K562 (cell line): ENCODE data around the gene ZNF302. TPM values are rescaled to one million over a fixed set of nuclear protein-coding genes. Genes with fewer than 3 reads are reported as not detected.

Source experiments
- CCNT2 ChIP-seq: IDR thresholded peaks from 2 replicates; pipeline ENCODE4 v1.6.1; 2011; ENCODE audit warnings: borderline replicate concordance, low read depth, mild to moderate bottlenecking, moderate library complexity, mixed read lengths, low read length; ENCODE audit not compliant: insufficient read length; ENCODE audit errors: extremely low read depth
- CEBPB ChIP-seq: fragments of 450-650 bp; IDR thresholded peaks from 2 replicates; pipeline ENCODE4 v1.6.1; 2016; ENCODE audit warnings: missing genetic modification characterization, missing compliant biosample characterization
- GABPB2 ChIP-seq: fragments of 250-450 bp; sonication (Bioruptor Pico); conservative IDR thresholded peaks from 2 replicates; pipeline ENCODE4 v1.5.1; 2021; ENCODE audit warnings: mild to moderate bottlenecking
- HMG20B ChIP-seq: fragments of 250-450 bp; sonication (Bioruptor Pico); IDR thresholded peaks from 2 replicates; pipeline ENCODE4 v1.5.0; 2021; ENCODE audit warnings: mild to moderate bottlenecking
- HNRNPLL ChIP-seq: fragments of 200-400 bp; formaldehyde crosslinking; IDR thresholded peaks from 2 replicates; pipeline ENCODE4 v1.6.1; 2017; ENCODE audit warnings: low read length, low read depth, mild to moderate bottlenecking; ENCODE audit not compliant: poor library complexity, severe bottlenecking
- KLF1 ChIP-seq: fragments of 450-650 bp; IDR thresholded peaks from 2 replicates; pipeline ENCODE4 v1.6.1; 2016; ENCODE audit warnings: missing genetic modification characterization, missing compliant biosample characterization
- MAFF ChIP-seq: IDR thresholded peaks from 2 replicates; pipeline ENCODE4 v1.6.1; 2012; ENCODE audit warnings: low read length, improper control_type of control experiment
- MCM5 ChIP-seq: fragments of 450-650 bp; IDR thresholded peaks from 2 replicates; pipeline ENCODE4 v1.6.1; 2016; ENCODE audit warnings: low read depth
- MYC ChIP-seq, 2 experiments: fragments of 250-450 bp in 1 of 2; sonication (Bioruptor Pico) in 1 of 2; IDR thresholded peaks; 2 replicates each; pipeline versions ENCODE4 v1.5.1 to v1.6.1; 2012 to 2021; ENCODE audit warnings: low read depth in 2 of 2, borderline replicate concordance in 1 of 2, improper control_type of control experiment in 1 of 2, low read length in 1 of 2, mild to moderate bottlenecking in 1 of 2, moderate library complexity in 1 of 2
- NBN ChIP-seq: fragments of 450-650 bp; IDR thresholded peaks from 2 replicates; pipeline ENCODE4 v1.6.1; 2016; ENCODE audit warnings: low read depth, mild to moderate bottlenecking
- POLR2B ChIP-seq: fragments of 450-650 bp; IDR thresholded peaks from 2 replicates; pipeline ENCODE4 v1.6.1; 2018; ENCODE audit warnings: low read depth; ENCODE audit not compliant: partially characterized antibody
- RBM15 ChIP-seq: fragments of 200-400 bp; formaldehyde crosslinking; IDR thresholded peaks from 2 replicates; pipeline ENCODE4 v1.6.1; 2018; ENCODE audit warnings: mild to moderate bottlenecking, low read length, moderate library complexity; ENCODE audit not compliant: insufficient read depth
- RFX7 ChIP-seq: fragments of 250-450 bp; sonication (Bioruptor Pico); IDR thresholded peaks from 2 replicates; pipeline ENCODE4 v1.5.1; 2021; ENCODE audit warnings: mild to moderate bottlenecking
- U2AF1 ChIP-seq: fragments of 200-400 bp; formaldehyde crosslinking; optimal IDR thresholded peaks from 2 replicates; pipeline ENCODE3; 2017; ENCODE audit warnings: mild to moderate bottlenecking, low read depth, low read length, moderate library complexity
- ZNF143 ChIP-seq: sonication (generic); formaldehyde crosslinking; IDR thresholded peaks from 2 replicates; pipeline ENCODE4 v1.9.0; 2022; ENCODE audit warnings: mild to moderate bottlenecking, missing genetic modification reagents
- ZNF398 ChIP-seq: fragments of 250-450 bp; sonication (Bioruptor Pico); IDR thresholded peaks from 2 replicates; pipeline ENCODE4 v1.8.0; 2021; ENCODE audit warnings: moderate library complexity, mild to moderate bottlenecking, inconsistent platforms
- polyA plus RNA-seq, 8 experiments: library from polyadenylated mRNA; depleted of rRNA in 4 of 8; stranded (reverse) in 5 of 8; unstranded in 3 of 8; fragments of >200 nt; fragmentation: Nextera tagmentation in 2 of 8; fragmentation: Illumina TruSeq in 1 of 8; extraction: Ambion mirVana in 2 of 8; extraction: Trizol in 1 of 8; gene quantifications; 2 replicates each; pipeline versions ENCODE4 v1.2.1 to v1.2.3, GENCODE V29; 2011 to 2014; ENCODE audit warnings: inconsistent platforms in 1 of 8, missing spikeins in 1 of 8
- total RNA-seq, 7 experiments: library from RNA; depleted of rRNA in 6 of 7; stranded (reverse); fragments of >200 nt in 6 of 7; fragmentation: Illumina TruSeq in 2 of 7; extraction: Trizol in 2 of 7; gene quantifications; 2 replicates each; pipeline versions ENCODE4 v1.2.1 to v1.2.3, GENCODE V29; 2011 to 2021; ENCODE audit warnings: low replicate concordance in 1 of 7
- TF ChIP-seq, protein P1 (sequence below): fragments of 450-650 bp; IDR thresholded peaks from 2 replicates; pipeline ENCODE4 v1.6.1; 2017; ENCODE audit warnings: antibody characterized with exemption, mild to moderate bottlenecking
- TF ChIP-seq, protein P2 (sequence below): fragments of 450-650 bp; IDR thresholded peaks from one replicate; pipeline ENCODE4 v1.6.1; 2018; ENCODE audit warnings: mild to moderate bottlenecking, moderate library complexity; ENCODE audit not compliant: partially characterized antibody

The ZNF302 gene
- total and polyA plus RNA-seq, 9 of the 15 experiments (the other 6 are each of a cell fraction or from before 2014, with no cell fraction given) = 0.08 to 1.0 (median 0.27) TPM; not detected in 1

DNA sequence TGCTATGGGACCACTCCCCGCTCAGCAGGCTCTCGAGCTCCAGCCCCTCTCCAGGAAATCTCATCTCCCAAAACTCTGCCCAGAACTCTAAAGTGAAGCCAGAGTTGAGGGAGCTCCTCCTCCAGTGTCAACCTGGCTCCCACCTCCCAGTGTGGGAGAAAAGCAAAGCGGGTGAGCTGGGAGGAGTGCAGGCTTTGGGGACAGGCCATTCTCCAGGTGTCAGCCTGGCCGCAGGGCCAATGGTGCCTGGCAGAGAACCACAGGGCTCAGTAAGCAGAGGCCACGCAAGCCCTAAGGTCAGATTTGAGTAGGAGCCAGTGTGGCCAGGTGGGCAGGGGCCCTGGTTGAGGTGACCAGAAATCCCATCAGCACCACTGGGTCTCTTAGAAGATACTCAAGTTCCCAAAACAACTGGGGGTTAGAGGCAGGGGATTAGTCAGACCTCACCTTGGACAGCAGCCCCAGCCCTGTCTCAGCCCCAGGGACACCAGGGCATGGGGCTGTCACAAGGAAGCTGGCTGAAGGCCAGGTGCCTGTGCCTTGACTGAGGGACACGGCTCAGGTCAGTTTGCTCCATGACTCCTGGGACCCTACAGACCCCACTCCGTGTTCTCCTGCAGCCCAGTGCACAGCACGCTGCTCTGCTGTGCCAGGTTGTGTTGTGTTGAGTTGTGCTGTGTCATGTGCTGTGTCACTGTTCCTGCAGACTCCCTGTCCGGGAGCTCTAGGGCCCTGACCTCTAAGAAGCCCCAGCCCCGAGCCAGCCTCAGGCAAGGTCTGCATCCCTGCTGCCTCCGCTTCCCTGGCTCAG, 53.7 kb downstream of the ZNF302 start (continued):
- TF ChIP-seq HNRNPLL (no peak), GABPB2 (no peak), KLF1 (tag) (no peak), POLR2B (no peak), MCM5 (no peak), CCNT2 (no peak), RFX7 (CRISPR knock-in tag) (no peak), MYC (IDR thresholded peaks at IDR 0.05; ENCODE audit: low read depth, low read length) (no peak), MYC (CRISPR knock-in tag; IDR thresholded peaks at IDR 0.05; ENCODE audit: borderline replicate concordance, low read depth) (no peak), U2AF1 (no peak), NBN (no peak), CEBPB (tag) (no peak), ZNF398 (CRISPR knock-in tag) (no peak), HMG20B (no peak), MAFF (peak; percentile 80), ZNF143 (no peak), RBM15 (no peak)
- TF ChIP-seq, protein P1, sequence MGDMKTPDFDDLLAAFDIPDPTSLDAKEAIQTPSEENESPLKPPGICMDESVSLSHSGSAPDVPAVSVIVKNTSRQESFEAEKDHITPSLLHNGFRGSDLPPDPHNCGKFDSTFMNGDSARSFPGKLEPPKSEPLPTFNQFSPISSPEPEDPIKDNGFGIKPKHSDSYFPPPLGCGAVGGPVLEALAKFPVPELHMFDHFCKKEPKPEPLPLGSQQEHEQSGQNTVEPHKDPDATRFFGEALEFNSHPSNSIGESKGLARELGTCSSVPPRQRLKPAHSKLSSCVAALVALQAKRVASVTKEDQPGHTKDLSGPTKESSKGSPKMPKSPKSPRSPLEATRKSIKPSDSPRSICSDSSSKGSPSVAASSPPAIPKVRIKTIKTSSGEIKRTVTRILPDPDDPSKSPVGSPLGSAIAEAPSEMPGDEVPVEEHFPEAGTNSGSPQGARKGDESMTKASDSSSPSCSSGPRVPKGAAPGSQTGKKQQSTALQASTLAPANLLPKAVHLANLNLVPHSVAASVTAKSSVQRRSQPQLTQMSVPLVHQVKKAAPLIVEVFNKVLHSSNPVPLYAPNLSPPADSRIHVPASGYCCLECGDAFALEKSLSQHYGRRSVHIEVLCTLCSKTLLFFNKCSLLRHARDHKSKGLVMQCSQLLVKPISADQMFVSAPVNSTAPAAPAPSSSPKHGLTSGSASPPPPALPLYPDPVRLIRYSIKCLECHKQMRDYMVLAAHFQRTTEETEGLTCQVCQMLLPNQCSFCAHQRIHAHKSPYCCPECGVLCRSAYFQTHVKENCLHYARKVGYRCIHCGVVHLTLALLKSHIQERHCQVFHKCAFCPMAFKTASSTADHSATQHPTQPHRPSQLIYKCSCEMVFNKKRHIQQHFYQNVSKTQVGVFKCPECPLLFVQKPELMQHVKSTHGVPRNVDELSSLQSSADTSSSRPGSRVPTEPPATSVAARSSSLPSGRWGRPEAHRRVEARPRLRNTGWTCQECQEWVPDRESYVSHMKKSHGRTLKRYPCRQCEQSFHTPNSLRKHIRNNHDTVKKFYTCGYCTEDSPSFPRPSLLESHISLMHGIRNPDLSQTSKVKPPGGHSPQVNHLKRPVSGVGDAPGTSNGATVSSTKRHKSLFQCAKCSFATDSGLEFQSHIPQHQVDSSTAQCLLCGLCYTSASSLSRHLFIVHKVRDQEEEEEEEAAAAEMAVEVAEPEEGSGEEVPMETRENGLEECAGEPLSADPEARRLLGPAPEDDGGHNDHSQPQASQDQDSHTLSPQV = peak; percentile 61; the same call in 1 of the 2 replicates
- TF ChIP-seq, protein P2, sequence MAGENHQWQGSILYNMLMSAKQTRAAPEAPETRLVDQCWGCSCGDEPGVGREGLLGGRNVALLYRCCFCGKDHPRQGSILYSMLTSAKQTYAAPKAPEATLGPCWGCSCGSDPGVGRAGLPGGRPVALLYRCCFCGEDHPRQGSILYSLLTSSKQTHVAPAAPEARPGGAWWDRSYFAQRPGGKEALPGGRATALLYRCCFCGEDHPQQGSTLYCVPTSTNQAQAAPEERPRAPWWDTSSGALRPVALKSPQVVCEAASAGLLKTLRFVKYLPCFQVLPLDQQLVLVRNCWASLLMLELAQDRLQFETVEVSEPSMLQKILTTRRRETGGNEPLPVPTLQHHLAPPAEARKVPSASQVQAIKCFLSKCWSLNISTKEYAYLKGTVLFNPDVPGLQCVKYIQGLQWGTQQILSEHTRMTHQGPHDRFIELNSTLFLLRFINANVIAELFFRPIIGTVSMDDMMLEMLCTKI = no peak
